HG03175 (cell line): Measurements from ENCODE around the gene MOCS2.

Experiments used
- ATAC-seq: cut with Tn5 transposase; IDR thresholded peaks from one replicate; pipeline ENCODE4 v1.9.1; 2021; ENCODE audit warnings: mild to moderate bottlenecking, moderate library complexity; ENCODE audit not compliant: unreplicated experiment

MOCS2 gene

GRCh38 chr5:53095931-53096525 lies 13.5 kb downstream of the MOCS2 start:
- ATAC-seq = peak; percentile 84

GRCh38 chr5:53095217-53095616 lies 14.3 kb downstream of the MOCS2 start:
- no peak for ATAC-seq

- no peak for ATAC-seq
Observed at GRCh38 chr5:53092242-53092641, 17.3 kb downstream of the MOCS2 start.

- ATAC-seq = no peak
Observed at GRCh38 chr5:53091289-53091688, 18.3 kb downstream of the MOCS2 start.

GRCh38 chr5:53090229-53090628 lies 19.3 kb downstream of the MOCS2 start:
- ATAC-seq = no peak

- peak; percentile 70 for ATAC-seq
Observed at GRCh38 chr5:53089481-53089991, 20.0 kb downstream of the MOCS2 start.

- no peak for ATAC-seq
Observed at GRCh38 chr5:53087621-53088121, 21.9 kb downstream of the MOCS2 start.

GRCh38 chr5:53087171-53087570 lies 22.4 kb downstream of the MOCS2 start:
- no peak for ATAC-seq

- no peak for ATAC-seq
Observed at GRCh38 chr5:53084546-53085255, 24.9 kb downstream of the MOCS2 start.

GRCh38 chr5:53083927-53084326 lies 25.6 kb downstream of the MOCS2 start:
- ATAC-seq = no peak

GRCh38 chr5:53080271-53080670 lies 29.3 kb downstream of the MOCS2 start:
- no peak for ATAC-seq

- no peak for ATAC-seq
Observed at GRCh38 chr5:53076014-53076583, 33.5 kb downstream of the MOCS2 start.

GRCh38 chr5:53073348-53073747 lies 36.2 kb downstream of the MOCS2 start:
- ATAC-seq = no peak

- no peak for ATAC-seq
Observed at GRCh38 chr5:53071738-53072137, 37.8 kb downstream of the MOCS2 start.

- no peak for ATAC-seq
Observed at GRCh38 chr5:53071298-53071697, 38.3 kb downstream of the MOCS2 start.

- no peak for ATAC-seq
Observed at GRCh38 chr5:53069626-53070025, 39.9 kb downstream of the MOCS2 start.

- no peak for ATAC-seq
Observed at GRCh38 chr5:53068291-53068836, 41.2 kb downstream of the MOCS2 start.

GRCh38 chr5:53067641-53068040 lies 41.9 kb downstream of the MOCS2 start:
- ATAC-seq = no peak

- no peak for ATAC-seq
Observed at GRCh38 chr5:53066088-53066487, 43.5 kb downstream of the MOCS2 start.

GRCh38 chr5:53063791-53064190 lies 45.8 kb downstream of the MOCS2 start:
- ATAC-seq = no peak

- no peak for ATAC-seq
Observed at GRCh38 chr5:53063176-53063575, 46.4 kb downstream of the MOCS2 start.

- ATAC-seq = no peak
Observed at GRCh38 chr5:53059281-53059680, 50.3 kb downstream of the MOCS2 start.
